ENCODE data around the gene MED23.

GRCh38 chr6:131658287-131658686 is 30.2 kb upstream of the MED23 start:
- TF ChIP-seq MEIS2 (IDR thresholded peaks at IDR 0.05; ENCODE audit: partially characterized antibody) (no peak), BCL6 (CRISPR knock-in tag; IDR thresholded peaks at IDR 0.05) (no peak), MCM2 (IDR thresholded peaks at IDR 0.05; ENCODE audit: low read depth) (no peak), NR2C1 (IDR thresholded peaks at IDR 0.05) (no peak), NR2C1 (tag; IDR thresholded peaks at IDR 0.05) (no peak), ZNF639 (CRISPR knock-in tag; conservative IDR thresholded peaks at IDR 0.05 in 1 of 2, IDR thresholded peaks at IDR 0.05 in 1 of 2) (no peak), SMARCC2 (IDR thresholded peaks at IDR 0.05; ENCODE audit: low read depth) (no peak), U2AF1 (optimal IDR thresholded peaks at IDR 0.05; ENCODE audit: low read depth, low read length) (no peak), EP300 (IDR thresholded peaks at IDR 0.05; ENCODE audit: low read length) (no peak), ZBTB9 (CRISPR knock-in tag; IDR thresholded peaks at IDR 0.05) (no peak), POLR2A (conservative IDR thresholded peaks at IDR 0.05) (no peak), ZNF764 (CRISPR knock-in tag; IDR thresholded peaks at IDR 0.05; ENCODE audit: low read depth) (no peak), ZNF384 (IDR thresholded peaks at IDR 0.05; ENCODE audit: low read depth, low read length) (no peak), DEAF1 (CRISPR knock-in tag; IDR thresholded peaks at IDR 0.05) (no peak)
